ENCODE results near the gene PROSER3.

DNA sequence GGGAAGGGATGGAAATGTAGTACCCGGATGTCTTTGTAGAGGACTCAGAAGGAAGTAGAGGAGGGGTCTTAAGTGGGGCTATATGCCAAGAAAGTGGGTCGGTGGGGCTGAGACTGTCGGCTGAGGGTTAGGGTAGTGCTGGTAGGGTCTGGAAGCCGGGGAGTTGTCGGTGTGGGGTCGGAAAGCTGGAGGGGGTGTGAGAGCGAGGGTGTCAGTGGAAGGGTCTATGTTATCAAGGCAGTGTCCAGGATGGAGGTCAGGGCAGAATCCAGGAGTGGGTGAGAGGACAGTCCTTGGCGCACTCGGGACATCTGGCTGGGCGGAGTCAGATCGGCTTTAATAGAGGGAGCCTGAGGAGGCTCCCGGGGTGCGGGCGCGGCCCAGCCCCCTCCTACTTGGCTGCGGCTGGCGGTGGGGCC is 2.8 kb upstream of the PROSER3 start:
- TF ChIP-seq CTCF (IDR thresholded peaks at IDR 0.05): no peak
- no peak for TF ChIP-seq POLR2A (IDR thresholded peaks at IDR 0.05)
- no peak for TF ChIP-seq EP300 (IDR thresholded peaks at IDR 0.05)

Data from tibial nerve (tissue), 4 donors.